Amniotic epithelial cell (primary cell): ENCODE results near the gene FAM200C.
A peak's percentile ranks its signal among the peaks of the same experiment; 100 is the strongest.
"Not testable (repeated sequence)": the region's sequence is repeated elsewhere in the genome, so short reads cannot be mapped to it uniquely, and the experiment has no call there.

ENCODE experiments used
- DNase-seq: peaks from one replicate; pipeline ENCODE4 v3.0.0-alpha.2; 2010; ENCODE audit warnings: low read depth

FAM200C gene

GRCh38 chr5:160399402-160400353 is at the start of gene FAM200C:
Gene FAM200C, minus strand, starts transcription at chr5:160400054. Its CDS starts 4,564 bp downstream, at chr5:160395490.
- peak; percentile 92 for DNase-seq

GRCh38 chr5:160449458-160449857 is 49.6 kb upstream of the FAM200C start:
- no peak for DNase-seq

- no peak for DNase-seq
Measured at GRCh38 chr5:160448886-160449285, 49.0 kb upstream of the FAM200C start.

- DNase-seq: no peak
Measured at GRCh38 chr5:160445751-160446150, 45.9 kb upstream of the FAM200C start.

GRCh38 chr5:160445132-160445531 is 45.3 kb upstream of the FAM200C start:
- DNase-seq: no peak

- DNase-seq: no peak
Measured at GRCh38 chr5:160444407-160444806, 44.6 kb upstream of the FAM200C start.

GRCh38 chr5:160442824-160443431 is 43.1 kb upstream of the FAM200C start:
- no peak for DNase-seq

- no peak for DNase-seq
Measured at GRCh38 chr5:160441311-160441781, 41.5 kb upstream of the FAM200C start.

GRCh38 chr5:160439205-160439600 is 39.3 kb upstream of the FAM200C start:
- peak; percentile 49 for DNase-seq

GRCh38 chr5:160438316-160439204 is 38.7 kb upstream of the FAM200C start:
- DNase-seq: peak; percentile 48

GRCh38 chr5:160437271-160437670 is 37.4 kb upstream of the FAM200C start:
- no peak for DNase-seq

- not testable (repeated sequence) for DNase-seq
Measured at GRCh38 chr5:160436661-160437060, 36.8 kb upstream of the FAM200C start.

GRCh38 chr5:160436017-160436416 is 36.2 kb upstream of the FAM200C start:
- no peak for DNase-seq

GRCh38 chr5:160435532-160435931 is 35.7 kb upstream of the FAM200C start:
- no peak for DNase-seq

- DNase-seq: peak; percentile 51
Measured at GRCh38 chr5:160434022-160434531, 34.2 kb upstream of the FAM200C start.

- no peak for DNase-seq
Measured at GRCh38 chr5:160432787-160433186, 32.9 kb upstream of the FAM200C start.

- no peak for DNase-seq
Measured at GRCh38 chr5:160432196-160432595, 32.3 kb upstream of the FAM200C start.

- DNase-seq: no peak
Measured at GRCh38 chr5:160427607-160428006, 27.8 kb upstream of the FAM200C start.

- DNase-seq: no peak
Measured at GRCh38 chr5:160423099-160423498, 23.2 kb upstream of the FAM200C start.

- peak; percentile 95 for DNase-seq
Measured at GRCh38 chr5:160421625-160422258, 21.9 kb upstream of the FAM200C start, which contains the start of gene PTTG1. Gene PTTG1, plus strand, starts transcription at chr5:160421855. Its CDS starts 458 bp downstream, at chr5:160422313.

- DNase-seq: no peak
Measured at GRCh38 chr5:160420331-160420610, 20.4 kb upstream of the FAM200C start.
